Caki2 (cell line): ENCODE results near the gene GMPR2. TPM values are rescaled to one million over a fixed set of nuclear protein-coding genes. Genes with fewer than 3 reads are reported as not detected.
"Not testable (repeated sequence)": the region's sequence is repeated elsewhere in the genome, so short reads cannot be mapped to it uniquely, and the experiment has no call there.

ENCODE experiments used
- DNase-seq: peaks from one replicate; pipeline ENCODE4 v3.0.0-alpha.2; 2015; ENCODE audit warnings: low read depth
- in situ Hi-C: cut with HindIII; loops from 2 replicates; pipeline ENCODE4 v1.10.0; 2016; ENCODE audit warnings: low sequenced_read_pairs, low pct_unique_long_range_greater_than_20kb, mixed read lengths
- total RNA-seq: library from RNA; depleted of rRNA; stranded (reverse); fragments of >200 nt; shearing (Covaris generic); gene quantifications from 2 replicates; pipeline ENCODE4 v1.2.3, GENCODE V29; 2014; ENCODE audit warnings: low replicate concordance

GMPR2 gene
- total RNA-seq, 1 experiment from 2014 or later, result 57.8 TPM

DNA sequence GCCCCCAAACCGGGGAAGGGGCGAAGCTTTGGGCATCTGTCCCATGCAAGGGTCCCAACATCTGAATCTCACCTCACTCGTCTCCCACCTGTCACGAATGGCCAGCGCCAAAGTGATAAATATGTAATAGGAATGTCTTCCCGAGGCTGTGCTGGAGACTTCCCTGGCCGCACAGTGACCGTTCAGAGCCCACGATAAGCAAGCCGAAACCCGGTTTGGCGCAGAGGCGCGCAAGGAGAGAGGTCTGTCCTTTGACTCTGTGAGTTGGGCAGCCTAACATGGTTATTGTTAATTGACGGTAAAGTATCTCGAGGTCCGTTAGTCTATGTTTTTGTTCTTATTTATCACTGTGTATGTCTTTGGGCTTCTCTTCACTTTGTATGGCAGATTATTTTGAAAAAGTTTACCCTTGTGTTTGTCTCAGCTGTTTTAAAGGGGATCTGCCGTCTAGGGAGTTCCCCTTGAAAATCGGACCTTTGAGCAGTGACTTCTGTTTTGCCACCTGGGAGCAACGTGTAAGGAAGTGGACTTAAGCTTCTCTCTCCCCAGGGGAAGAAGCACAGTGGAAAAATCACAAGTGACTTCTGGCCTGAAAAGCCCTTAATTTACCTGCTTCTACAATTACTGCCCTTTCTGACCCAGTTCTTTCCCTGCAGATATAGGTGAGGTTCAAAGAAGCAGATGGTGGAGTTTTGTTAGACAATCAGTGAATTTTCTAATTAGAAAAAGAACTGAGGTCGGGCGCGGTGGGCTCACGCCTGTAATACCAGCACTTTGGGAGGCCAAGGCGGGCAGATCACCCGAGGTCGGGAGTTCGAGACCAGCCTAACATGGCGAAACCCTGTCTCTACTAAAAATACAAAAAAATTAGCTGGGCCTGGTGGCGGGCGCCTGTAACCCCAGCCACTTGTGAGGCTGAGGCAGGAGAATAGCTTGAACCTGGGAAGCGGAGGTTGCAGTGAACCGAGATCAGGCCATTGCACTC is 36.4 kb upstream of the GMPR2 start:
- in situ Hi-C loops, result no loop called here
- DNase-seq, result peak; percentile 23

DNA sequence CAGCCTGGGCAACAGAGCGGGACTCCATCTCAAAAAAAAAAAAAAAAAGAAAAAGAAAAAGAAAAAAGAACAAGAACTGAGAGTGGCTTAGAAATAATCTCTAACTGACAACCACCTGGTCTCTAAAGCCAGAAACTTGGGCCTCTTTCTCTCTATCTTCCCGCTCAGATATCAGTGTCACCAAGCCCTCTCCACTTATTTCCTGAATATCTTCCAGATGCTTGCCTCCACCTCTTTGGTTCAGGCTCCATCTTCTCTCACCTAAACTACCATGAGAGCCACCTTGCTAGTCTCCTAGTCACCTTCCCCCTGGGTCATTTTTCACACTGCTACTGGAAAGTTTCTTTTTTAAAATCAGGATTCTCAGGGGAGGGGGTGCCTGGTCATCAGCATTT is 35.7 kb upstream of the GMPR2 start:
- DNase-seq, result no peak
- in situ Hi-C loops, result no loop called here

DNA sequence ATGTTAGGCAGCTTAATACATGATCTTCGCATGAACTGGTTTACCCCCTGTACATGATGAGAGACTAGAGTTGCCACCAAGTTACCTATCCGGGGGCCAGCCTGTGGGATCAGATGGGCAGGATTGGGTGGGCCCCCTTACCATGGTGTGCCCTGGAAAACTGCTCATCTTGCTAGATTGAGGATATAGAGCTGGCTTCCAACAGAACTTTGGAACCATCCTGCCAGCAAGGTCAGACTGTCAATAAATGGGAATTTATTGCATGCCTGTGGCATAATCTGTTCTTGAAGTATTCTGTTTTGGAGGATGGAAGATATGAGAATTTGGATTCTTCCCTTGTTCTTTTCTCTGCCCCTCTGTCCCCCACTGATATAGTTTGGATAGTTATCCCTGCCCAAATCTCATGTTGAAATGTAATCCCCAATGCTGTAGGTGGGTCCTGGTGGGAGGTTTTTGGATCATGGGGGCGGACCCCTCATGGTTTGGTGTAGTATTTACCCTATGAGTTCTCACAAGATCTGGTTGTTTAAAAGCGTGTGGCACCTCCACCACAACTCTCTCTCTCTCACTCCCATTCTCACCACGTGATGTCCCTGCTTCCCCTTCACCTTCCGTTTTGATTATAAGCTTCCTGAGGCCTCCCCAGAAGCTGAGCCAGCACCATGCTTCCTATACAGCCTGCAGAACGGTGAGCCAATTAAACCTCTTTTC is 33.8 kb upstream of the GMPR2 start:
- no peak for DNase-seq
- in situ Hi-C loops, result no loop called here

DNA sequence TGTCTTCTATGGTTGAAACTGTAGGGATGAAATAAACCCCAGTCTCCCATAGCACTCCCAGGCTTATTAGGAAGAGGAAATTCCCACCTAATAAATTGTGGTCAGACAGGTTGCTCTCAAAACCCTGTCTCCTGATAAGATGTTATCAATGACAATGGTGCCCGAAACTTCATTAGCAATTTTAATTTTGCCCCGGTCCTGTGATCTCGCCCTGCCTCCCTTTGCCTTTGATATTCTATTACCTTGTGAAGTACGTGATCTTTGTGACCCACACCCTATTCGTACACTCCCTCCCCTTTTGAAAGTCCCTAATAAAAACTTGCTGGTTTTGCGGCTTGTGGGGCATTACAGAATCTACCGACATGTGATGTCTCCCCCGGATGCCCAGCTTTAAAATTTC is 30.2 kb upstream of the GMPR2 start:
- DNase-seq, in situ Hi-C loops: not testable (repeated sequence)

DNA sequence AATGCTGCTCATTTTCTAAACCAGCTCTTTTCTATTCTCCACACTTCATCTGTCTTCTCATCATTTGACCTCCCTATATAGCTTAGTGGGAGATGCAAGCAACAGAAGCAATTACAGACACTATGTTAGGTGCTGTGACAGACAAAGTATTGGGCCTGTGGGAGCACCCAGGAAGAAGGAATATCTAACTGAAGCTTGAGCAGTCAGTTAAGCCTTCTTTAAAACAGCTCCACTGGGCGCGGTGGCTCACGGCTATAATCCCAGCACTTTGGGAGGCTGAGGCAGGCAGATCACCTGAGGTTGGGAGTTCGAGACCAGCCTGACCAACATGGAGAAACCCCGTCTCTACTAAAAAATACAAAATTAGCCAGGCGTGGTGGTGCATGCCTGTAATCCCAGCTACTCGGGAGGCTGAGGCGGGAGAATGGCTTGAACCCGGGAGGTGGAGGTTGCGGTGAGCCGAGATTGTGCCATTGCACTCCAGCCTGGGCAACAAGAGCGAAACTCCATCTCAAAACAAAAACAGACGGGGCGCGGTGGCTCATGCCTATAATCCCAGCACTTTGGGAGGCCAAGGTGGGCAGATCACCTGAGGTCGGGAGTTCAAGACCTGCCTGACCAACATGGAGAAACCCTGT is 29.4 kb upstream of the GMPR2 start:
- in situ Hi-C loops, DNase-seq: not testable (repeated sequence)

DNA sequence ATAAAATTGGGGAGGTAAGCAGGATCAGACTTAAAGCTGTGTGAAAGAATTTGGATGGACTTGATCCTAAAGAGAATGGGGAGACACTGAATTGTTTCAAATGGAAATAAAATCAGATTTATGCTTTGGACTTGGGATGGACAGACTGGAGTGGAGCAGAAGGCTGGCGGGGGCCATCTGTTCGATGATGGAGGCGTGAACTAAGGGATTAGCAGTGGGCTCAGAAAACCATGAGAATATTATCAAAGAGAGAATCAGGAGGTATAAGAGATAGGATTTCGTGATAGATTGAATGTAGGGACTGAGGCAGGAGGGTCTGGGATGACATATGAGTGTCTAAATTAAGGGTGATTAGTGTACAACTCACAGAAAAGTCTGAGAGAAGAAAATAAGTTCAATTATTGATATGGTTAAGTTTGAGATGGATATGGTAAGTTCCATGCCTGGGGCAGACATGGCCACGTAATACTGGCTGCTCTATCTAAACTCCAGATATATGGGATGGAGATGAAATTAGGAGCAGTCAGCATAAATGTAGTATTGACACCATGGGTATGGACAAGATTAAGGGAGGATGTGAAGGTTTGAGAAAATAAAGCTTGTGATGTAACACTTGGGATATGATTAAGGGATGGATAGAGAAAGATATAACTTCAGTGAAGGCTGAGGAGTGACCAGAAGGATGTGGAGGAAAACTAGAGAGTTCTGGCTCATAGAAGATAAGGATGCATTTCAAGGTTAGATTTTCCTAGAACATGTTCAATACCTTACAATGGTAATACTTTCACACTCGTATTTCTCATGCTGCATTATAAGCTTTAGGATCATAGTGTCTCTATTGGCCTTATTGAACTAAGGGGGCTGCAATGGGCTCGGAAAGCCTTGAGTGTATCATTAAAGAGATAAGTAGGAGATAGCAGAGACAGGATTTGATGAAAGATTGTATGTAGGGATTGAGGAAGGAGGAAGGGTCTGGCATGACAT is 28.3 kb upstream of the GMPR2 start:
- DNase-seq, result no peak
- in situ Hi-C loops, result no loop called here

DNA sequence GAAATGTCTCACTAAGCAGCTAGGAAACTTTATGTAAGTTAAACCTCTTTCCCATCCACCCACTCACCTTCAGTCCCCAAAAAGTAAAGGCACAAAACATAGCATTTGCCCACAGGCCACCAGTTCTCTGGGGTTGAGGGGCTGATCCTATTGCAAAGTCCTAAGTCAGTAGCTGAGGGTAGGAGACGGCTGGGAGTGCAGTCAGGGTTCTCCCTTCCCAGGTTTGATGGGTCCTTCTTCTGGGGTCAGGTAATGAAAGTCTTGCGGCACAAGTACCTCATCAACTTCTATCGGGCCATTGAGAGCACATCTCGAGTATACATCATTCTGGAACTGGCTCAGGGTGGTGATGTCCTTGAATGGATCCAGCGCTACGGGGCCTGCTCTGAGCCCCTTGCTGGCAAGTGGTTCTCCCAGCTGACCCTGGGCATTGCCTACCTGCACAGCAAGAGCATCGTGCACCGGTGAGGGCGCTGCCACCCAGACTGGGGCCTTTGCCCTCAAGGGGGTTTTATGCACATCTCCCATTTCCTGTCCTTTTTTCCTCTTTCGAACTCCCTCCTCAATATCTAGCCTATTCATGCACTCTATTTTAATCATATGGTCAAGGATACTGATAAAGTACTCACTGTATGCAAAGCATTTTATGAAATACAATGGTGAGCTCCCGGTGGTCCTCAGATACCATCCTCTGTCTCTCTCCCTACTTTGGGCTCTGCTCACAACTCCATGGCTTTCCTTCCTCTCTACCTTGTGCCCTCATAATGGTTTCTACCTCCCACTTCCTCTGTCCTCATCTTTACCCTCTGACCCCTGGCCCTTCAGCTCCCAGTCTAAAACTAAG is 26.2 kb upstream of the GMPR2 start:
- in situ Hi-C loops, result no loop called here
- no peak for DNase-seq

DNA sequence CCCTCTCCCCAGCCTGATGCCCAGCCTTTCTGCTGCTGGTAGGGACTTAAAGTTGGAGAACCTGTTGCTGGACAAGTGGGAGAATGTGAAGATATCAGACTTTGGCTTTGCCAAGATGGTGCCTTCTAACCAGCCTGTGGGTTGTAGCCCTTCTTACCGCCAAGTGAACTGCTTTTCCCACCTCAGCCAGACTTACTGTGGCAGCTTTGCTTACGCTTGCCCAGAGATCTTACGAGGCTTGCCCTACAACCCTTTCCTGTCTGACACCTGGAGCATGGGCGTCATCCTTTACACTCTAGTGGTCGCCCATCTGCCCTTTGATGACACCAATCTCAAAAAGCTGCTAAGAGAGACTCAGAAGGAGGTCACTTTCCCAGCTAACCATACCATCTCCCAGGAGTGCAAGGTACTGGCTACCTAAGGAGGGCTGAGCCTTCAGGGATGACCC is 25.6 kb upstream of the GMPR2 start:
- in situ Hi-C loops, result no loop called here
- no peak for DNase-seq

DNA sequence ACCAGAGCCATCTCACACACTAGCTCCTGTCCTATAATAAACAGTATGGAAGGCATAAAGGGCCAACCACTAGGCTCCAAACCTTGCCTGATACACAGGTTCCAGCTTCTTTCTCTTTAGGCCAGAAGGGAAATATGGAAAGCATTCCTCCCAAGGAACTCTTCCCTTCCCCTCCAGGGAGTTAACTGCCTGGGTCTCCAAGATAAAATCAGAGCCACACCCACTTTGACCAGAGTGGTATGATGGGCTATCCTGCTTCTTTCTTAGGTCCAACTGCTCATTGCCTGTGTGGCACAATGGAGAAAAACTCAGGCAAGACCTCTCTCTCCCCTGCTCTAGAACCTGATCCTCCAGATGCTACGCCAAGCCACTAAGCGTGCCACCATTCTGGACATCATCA is 25.1 kb upstream of the GMPR2 start:
- in situ Hi-C loops, result no loop called here
- DNase-seq, result no peak

DNA sequence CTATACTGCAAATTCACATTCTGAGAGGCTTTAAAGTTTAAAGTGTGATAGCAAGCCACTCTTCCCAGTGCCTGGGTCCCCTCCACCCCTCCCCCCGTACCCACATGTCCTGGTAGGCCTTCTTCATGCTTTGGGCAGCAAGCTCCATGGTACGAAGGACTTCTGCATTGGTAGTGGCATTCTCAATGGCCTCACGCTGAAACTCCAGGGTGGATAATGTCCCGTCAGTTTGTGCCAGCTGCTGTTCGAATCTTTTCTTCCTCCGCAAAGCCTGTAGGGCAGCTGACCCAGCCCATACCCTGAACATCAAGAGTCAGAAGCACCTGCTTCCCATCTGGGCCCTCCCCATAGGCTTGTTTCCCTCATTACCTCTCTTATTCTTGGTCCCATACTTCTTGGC is 21.4 kb upstream of the GMPR2 start:
- DNase-seq, result no peak

DNA sequence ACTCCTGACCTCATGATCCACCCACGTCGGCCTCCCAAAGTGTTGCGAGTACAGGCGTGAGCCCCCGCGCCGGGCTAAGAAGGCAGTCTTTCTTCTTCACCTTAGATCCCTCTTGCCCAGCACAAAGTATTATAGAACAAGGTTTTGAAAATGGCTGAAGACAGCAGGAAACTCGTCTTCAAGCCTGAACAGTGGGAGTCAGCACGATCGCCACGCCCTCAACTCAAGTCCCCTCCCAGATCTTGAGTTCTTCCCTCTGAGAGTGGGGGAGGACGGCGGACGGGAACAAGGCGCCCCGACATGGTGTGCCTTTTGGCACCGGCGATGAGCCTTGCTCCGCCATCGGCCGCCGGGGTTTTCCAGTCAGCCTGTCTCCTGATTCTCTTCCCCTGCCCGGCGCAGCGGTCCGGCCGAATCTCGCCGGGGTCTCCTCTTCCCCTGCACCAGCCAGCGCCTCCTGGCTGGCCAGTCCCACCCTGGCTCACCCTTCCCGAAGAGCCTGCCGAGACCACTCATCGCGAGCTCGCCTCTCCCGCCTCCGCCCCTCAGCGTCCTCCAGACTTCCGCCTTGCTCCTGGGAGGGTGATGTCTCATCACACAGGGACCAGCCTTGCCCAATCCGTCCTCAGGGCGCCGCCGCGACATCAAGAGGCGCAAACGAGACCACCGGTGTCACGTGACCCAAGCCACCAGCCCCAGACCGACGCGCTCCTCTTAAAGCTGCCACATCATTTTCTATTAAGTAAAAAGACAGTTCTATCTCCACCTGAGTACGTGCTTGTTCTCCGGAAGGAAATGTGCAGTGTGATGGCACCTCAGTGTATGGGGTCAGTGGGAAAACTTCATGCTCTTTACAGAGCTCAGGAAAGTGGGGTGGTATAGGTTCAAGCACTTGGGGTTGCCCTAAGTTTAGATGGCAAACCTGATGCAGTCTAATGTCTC is 19.5 kb upstream of the GMPR2 start, which contains the start of gene CHMP4A:
Gene CHMP4A (minus strand): TSS at position 565 of the 942 bp plus-strand sequence. CDS start 49 bp downstream, at position 516.
- in situ Hi-C loops, result no loop called here

More for the DNA sequence above, 21.4 kb upstream of the GMPR2 start:
- in situ Hi-C loops, result no loop called here

DNA sequence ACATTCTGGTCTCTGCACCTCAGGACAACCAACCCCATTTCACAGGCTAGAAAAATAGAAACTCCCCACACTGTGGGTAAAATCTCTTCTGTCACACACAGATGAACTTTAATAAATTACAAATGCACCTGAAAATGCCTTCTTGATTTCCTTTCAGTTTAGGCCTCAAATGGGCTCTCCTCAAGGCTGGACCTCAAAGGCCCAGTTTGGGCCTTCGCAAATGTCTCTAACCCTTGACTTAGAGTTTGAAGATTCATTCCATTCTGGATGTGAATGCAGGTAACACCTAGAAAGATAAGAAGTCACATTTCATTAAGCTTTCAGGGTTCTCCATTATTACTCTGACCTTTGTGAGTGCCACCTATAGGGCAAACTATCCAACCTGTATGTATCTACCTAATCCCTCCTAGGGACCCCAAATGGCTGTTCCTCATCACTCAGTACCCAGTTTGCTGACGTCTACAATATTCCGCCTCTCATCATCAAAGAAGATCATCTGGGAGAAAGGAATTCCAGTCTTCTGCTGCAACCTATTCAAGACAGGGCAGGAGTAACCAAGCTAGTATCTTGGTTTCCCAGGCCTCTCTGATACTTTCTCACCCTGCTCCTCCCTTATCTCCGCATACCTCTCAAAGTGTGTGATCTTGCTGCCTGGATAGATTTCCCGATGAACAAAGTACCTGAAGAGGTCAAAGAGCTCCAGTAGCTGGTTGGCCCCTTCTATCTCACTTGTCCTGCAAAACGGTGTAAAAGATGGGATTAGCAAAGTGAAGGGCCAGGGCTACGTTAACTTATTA is 18.7 kb upstream of the GMPR2 start:
- in situ Hi-C loops, result no loop called here
- DNase-seq, result no peak

More for the DNA sequence above, 19.5 kb upstream of the GMPR2 start, which contains the start of gene CHMP4A:
- DNase-seq, result peak; percentile 97

DNA sequence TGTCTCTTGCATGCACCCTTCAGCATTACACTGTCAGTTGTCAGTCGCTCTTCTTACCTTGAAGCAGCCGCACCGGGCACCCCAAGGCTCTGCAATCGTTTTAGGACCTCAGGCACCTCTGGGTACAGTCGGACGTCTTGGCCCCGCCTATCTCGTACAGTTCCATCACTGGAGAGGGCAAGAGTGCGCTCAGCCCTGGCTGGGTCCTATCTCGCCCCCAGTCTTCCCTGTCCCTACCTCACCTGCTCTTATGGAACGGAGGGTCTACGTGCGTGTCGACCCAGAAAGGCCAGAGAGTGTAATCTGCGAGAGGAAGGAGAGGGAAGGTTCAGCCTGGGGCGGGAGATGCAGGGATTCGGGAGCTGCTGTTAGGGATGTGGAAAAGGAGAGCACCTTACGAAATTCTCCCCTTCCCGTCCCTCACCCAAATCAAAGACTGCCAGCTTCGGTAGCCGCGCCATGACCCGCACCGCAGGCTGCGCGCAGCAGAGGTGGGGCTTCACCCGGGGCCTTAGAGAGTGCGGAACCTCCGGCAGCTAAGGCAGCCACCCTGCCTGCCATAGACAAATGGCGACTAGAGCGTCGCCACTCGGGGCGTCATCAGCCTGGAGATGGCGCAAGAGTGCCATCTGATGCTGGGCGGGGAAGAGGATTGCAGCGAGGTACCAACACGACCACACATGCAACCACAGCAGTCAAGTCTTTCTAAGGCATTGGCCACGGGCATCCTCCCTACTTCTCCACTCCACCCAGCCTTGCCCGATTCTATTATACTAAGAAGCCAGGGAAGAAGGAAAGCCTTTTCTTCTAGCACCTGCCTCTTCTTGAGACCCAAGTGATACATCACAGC is 17.0 kb upstream of the GMPR2 start, which contains the start of gene MDP1:
Gene MDP1 (minus strand): TSS at position 572 of the 850 bp plus-strand sequence. CDS start 111 bp downstream, at position 461.
- DNase-seq, result peak; percentile 84
- in situ Hi-C loops, result no loop called here

DNA sequence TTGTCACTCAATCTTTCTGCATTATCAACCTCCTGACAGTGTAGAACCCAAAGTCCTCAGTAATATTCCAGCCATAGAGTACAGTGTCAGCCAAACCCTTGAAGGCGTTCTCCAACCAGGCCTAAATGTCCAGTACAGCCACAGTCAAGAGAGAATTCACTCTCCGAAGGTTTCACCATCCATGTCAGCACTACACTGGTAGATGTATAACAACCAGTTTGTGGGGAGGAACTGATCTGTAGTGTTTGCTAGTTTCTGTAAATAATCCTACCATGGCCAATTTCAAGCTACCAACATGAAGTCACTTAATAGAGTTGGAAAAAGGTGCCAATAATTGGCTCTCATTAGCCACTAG is 16.4 kb upstream of the GMPR2 start:
- no peak for DNase-seq
- in situ Hi-C loops, result no loop called here
